Activated CD8-positive, alpha-beta memory T cell treated with anti-CD3 and anti-CD28 coated beads for 1 hour (primary cell): Measurements from ENCODE around the gene SF1.
A peak's percentile ranks its signal among the peaks of the same experiment; 100 is the strongest.

Source experiments
- DNase-seq, 2 donors: peaks; one replicate each; pipeline ENCODE4 v3.0.0-alpha.2; 2020; ENCODE audit warnings: low read depth in 1 of 2; ENCODE audit errors: extremely low read depth in 1 of 2

SF1 gene

DNA sequence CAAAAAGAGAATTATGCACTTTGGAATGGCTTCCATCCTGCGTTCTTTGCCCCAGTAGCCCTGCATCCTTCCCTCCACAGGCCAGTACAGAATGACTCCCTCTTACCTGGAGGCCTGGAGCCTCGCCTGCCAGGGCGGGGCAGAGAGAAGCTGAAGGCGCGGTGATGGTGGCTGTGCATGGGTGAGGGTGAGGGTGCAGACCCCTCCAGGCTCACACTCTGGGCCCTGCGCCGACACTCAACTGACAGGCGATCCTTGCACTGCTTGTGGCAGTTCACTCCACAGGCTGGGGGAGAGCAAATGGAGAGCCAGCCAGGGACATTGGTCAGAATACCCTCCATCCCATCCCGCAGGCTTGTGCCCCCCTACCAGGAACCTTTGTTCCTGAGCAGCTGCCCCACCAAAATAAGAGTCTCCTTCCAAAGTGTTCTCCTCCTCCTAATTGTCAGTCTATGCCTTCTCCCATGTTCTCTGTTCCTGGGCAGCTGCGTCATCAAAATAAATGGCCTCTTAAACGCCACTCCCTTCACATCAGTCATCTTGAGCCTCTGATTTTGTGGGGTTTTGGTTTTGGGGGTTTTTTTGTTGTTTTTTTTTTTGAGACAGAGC lies 49.5 kb downstream of the SF1 start:
- no peak for DNase-seq

DNA sequence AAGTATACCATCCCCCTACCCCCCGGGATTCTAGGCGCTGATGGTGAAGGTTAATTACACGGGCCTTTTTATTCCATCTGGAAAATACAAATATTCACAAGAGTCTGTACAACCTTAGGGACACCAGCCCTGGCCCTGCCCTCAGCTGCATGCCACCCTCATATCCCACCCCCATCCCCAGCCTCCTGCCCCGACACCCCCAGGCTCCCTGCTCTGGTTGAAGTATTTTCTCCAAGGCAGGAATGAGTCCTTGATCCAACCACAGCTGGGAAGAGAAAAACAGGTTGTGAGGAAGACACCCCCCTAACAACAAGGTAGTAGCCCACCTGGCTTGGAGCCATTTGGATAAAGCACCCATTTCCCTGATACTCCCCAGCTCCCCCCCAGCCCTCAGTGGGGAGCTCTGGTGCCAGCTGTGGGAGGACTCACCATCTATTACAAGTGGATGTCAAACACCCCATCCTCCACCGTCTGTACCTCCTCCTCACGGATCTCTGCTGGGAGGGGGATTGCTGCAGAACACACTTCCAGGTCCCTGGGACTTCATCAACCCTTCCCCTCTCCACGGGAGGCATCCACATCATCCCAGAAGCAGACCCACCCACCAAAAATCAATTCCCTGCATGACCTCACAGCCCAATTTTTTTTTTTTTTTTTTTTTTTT lies 51.3 kb downstream of the SF1 start:
- DNase-seq = no peak

DNA sequence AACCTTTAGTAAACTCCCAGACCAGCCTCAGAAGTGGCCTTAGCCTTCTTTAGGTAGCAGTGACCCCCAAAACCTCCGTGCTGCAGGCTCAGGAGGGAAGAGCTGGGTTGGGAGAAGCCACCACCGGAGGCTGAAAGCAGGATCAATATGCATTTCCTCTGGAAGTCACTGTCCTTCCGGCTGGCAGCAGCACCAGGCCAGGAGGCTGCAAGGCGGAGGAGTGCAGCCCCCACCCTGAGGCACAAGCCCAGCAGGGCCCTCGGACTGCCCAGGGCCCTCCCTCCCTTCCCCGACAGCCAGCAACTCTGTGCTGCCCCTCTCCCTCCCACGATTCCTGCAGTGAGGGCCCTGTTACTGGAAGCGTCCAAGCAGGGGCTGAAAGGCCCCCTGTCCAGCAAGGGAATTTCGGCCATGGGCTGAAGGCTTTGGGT lies 52.1 kb downstream of the SF1 start:
- no peak for DNase-seq

DNA sequence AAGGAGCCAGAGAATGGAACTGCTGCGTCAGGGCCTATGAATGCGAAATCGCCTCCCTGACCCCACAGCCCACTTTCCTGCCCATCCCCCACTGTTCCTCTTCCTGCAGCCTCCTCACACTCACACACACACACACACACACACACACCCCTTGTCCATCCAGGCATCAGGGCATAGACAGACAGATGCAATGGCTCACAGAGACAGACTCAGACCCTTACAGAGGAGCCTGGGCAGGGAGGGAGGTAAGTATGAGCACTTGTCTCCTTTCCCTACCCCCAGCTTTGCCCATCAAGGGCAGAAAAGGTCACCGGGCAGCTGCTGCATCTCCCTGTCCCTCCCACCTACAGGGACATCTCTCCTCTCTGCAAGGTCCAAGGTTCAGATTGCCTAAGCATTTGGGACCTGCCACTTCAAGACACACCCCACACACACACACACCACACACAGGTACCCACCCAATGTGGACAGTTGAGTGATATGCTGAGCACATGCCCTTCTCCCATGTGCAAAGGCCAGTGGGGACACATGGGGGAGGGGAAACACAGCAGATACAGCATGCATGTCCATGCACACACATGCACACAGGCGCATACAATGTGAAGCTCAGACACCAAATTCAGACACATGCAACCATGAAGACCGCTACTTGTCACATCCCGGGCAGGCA lies 53.3 kb downstream of the SF1 start:
- DNase-seq = no peak

DNA sequence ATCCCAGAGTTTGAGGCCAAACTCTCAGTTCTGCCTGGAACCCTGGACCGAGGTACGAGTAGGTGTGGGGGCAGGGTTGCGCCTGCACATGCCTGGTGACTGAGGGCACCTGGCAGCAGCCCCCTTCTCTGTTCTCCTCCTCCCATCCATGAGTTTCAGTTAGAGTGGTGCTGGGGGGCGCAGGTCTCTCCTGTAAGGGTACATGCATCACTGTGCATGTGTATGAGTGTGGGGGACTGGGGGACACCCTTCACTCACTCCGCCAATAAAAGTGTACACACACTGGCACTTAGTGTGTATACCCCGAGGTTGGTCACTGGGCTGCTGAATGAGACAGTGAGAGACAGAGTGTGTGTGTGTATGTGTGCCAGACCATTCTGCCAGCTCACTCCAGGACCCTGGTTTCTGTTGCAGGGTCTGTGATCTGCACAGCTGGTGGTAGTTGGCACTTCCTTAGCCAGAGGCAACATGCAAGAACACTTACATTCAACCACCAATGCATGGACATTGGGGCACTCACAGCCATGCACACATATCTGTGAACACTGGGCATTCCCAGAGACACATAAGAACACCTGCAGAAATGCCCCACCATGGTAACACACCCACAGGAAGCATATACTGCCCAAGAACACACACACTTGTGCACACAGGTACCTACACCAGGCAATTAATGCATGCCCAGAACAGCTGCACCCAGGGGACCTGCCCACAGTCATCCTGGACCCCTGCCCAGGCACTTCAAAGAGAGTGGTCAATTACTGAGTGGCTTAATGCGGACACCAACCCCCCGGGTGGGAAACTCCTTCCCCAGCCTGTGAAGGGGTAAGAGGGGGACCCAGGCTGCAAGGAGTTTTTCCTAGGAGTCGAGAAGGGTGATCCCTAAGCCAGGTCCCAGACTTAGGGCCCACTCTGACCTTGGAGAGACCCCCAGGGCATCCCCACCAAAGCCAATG lies 54.2 kb downstream of the SF1 start:
- no peak for DNase-seq

DNA sequence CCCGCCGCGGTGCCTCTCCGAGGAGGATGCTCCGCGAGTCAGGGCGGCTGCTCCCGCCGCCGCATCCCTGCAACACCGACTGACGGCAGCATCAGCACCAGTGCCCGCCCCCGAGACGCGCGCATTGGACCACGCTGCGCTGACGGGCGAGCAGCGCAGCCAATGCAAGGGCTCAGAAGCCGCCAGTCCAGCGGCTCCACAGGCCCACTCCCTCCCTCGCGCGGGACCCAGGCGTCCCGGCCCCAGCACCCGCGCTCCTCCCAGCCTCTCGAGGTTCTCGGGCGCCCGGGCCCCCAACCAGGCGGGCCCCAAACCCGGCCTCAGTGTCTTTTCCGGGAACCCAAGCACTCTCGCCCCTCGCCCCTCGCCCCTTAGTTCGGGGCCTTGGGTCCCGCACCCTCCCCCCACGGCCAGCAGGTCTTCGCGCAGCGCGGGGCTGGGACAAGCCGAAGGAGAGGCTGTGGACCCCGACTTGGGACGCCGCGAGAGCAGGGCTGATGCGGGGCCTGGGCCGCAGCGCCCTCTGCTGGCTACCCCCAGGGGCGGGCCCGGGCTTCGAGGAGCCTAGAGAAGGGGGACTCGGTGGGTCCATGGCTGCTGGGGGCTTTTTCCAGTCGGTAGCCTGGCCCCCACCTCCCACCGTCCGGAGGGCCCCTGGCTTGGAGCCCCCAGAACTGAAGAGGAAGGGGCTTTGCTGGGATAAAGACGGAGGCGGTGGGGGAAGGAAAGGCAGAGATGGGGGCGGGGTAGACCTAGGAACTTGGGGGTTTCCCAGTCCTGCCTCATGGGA lies 55.0 kb downstream of the SF1 start, which contains the start of gene NRXN2:
TSS of gene NRXN2 (minus strand) at position 81 of the 790 bp plus-strand sequence. CDS start 9,498 bp downstream, outside the sequence.
- peak in 1 of 2 donors; percentile 72 for DNase-seq

DNA sequence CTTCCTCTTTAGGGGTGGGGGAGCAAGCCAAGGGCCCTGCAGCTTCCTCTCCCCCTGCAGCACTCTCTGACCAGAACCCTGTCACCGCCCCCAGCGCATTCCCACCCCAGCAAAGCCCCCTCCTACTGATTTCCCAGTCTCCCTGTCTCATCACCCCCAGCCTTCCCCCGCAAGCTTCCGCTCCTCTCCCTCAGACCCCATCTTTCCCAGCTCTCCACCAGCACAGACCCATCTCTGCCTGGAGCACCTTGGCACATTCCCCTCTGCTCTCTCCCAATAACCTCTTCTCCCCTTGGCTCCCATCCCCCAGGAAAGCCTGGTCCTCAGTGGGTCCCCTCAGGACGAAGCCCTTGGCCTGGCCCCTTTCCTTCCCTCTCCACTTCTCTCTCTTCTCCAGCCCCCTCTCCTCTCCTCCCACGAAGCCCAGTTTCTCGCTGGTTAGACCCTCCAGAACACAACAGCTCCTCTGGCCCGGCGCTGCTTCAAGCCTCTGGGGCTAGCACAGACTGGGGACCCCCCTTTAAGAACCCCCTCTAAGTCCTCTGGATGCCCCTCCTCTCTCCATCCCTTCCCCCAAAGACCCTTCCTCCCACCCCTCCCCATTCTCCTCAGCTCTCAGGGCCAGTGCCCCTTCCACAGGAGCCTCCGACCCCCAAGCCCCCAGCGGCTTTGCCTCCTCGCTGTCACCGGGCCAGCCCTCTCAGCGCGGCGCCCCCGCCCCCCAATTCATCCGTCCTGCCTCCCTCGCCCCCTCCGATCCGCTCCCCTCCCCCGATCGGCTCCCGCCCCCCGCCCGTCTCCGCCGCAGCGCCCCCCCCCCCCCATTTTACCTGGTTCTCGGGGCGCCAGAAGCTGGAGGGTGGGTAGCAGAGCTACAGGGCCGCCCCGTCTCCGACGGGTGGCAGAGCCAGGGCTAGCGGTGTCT lies 55.9 kb downstream of the SF1 start:
- no peak for DNase-seq

DNA sequence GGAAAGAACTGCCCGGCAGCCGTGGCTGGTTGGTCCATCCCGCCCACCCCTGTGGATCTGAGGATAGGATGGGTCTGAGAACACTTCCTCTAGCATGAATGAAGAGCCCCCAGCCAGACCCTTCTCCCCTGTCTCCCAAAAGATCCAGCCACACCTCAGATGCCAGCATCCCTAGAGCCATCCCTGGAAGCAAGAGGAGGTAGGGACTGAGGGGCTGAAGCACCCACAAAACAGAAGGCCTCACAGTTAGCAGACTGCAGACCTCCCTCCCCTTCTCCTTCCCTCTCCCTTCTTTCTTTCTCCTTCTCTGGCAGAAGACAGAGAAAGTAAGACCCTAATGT lies 57.0 kb downstream of the SF1 start:
- no peak for DNase-seq

DNA sequence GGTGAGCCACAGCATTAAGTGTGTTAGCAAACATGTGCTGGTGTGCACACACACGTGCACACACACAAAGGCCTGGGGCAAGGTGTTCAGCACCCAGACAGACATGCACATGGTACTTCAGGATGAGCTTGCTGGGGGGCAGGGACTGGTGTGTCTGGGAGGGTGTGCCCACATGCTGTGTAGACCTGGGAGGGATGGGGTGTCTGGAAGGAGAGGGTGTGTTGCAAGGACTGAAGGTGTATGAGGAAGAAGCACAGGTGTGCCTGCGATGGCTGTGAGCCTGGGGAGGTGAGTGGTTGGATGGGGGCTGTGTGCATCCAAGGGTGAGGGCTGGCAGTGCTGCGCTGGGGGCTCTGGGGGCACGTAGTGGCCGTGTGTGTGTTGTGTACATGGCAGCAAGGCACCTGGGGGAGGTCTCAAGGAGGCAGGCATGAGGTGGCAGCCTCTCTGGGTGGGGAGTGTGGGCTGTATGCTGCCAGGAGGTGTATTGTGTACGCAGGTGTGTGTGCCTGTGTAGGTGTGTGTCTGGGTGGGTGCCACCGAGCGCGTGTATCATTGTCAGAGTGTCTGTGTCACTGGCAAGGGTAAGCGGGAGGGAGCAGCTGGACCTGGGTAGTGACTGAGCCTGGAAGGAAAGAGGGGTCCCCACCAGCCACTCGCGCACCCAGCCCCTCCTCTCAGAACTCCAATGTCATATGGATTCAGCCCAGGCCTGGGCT lies 57.5 kb downstream of the SF1 start:
- DNase-seq = no peak

DNA sequence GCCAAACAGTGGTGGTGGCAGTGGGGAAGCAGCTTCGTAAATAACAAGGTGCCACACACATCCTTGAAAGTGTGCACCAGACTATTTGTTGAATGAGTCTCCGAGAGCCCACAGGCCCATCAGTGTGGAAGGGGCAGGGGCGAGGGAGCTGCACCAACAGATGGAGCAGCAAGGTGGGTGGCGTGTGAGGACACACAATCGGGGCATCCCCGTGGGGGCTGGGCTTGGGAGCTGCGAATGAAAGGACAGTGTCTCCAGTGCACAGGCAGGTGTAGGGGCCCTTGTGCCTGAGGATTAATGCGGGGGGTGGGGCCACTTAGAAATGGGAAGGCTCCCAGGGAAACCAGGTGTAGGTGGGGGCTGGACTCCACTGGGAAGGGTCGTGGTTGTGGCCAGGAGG lies 58.2 kb downstream of the SF1 start:
- no peak for DNase-seq

DNA sequence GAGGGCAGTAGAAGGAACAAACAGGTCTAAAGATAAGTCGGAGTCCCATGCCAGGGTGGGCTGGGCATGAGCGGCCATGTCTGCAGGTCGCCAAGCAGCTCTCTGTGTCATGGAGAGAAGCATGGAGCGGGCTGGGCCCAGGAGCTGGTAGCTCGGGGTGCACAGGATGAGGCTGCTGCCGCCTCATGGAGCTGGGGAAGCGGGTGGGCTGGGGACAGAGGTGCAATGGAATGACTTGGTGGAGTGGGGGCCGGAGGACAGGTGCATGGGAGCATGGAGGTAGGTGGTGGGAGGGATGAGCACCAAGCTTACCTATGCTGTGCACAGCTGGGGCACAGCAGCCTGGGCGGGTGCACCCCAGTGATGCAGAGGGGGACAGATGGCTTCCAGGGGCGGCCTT lies 58.9 kb downstream of the SF1 start:
- DNase-seq = no peak

DNA sequence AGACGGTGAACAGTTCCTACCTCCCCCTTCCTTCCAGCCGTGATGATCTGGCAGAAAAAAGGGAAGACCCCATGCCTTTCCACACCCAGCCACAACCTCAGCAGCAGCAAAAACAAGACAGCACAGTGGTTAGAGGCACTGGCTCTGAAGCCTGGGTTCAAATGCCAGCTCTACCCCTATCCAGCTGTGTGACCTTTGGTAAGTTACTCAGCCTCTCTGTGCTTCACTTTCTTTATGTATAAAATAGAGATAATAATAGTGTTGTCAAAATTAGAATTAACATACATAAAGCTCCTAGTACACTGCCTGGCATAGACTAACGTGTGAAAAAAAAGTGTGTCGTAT lies 59.6 kb downstream of the SF1 start:
- no peak for DNase-seq

DNA sequence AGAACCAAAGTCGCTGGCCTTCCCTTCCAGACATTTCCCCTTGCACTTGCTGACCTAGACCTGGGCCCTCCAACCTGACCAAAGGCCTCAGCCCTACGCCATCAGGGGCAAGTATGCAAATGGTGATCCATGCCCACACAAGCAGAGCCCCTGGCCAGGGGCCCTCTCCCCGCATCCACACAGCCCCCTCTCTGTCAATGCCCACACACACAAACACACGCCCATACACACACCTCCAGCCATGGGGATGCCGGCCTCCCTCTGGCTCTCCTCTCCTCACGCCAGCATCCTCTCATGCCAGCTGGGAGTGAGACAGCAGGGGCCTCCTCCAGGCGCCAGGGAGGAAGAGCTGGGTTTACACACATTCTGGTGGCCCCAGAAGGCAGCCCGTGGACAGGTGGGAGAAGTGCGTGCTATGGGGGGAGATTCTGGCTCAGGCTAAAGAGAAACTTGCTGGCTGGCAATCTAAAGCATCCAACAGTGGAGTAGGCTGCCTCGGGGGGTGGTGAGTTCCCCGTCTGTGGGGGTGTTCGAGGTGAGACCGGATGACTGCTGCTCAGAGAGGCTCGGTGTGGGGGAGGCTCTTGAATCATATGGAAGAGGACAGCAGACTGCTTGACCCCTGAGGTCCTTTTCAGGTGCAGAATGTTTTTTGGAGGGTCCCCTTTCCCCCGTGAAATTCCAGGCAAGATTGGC lies 60.1 kb downstream of the SF1 start:
- DNase-seq = no peak

DNA sequence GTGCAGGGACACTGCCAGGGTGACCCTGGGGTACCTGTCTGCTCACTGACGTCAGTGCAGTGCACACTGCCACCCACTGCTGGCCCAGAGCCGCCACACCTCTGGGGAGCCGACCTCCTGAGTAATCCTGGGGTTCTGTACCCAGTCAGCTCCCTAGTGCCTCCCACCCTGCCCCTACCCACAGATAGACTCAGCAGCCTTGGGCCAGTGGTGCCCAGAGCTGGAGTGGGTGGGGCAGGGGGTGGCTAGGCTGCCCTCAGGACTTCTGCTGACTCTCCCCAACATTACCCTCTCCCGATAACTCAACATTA lies 61.1 kb downstream of the SF1 start:
- DNase-seq = no peak

DNA sequence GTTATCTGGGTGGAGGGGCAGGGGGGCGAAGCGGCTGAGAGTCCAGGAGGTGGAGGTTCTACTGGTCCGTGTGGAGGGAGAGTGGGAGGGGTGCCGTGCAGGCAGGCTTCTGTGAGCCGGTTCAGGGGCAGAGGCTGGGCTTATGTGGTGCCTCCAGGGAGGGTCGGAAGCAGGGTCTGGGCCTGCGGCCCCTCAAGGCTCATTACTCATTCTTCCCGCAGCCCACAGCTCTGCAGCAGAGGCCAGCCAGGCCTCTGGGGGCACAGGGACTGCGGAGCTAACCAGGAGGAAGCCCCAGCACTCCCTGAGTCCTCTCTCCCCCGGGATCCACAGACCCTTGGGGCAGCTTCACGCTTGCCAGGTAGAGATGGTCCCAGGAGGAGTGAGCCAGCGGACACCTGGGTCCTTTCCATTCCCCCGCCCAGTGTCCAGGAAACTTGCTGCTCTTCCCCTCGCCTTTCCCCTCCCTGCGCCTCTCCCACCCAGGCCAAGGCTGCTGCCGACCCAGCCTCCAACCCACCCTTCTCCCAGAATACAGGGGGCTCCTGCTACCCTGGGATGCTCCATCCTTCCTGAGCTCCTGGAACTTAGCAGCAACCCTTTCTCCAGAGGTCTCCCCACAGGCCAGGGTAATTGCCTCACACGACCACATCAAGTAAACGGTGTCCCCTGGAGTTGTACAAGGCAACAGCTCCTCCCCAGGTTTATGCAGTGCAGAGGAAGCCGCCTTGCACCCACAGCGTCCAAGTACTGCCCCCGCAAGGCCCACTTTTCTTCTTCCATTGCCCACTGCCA lies 61.7 kb downstream of the SF1 start:
- no peak for DNase-seq

DNA sequence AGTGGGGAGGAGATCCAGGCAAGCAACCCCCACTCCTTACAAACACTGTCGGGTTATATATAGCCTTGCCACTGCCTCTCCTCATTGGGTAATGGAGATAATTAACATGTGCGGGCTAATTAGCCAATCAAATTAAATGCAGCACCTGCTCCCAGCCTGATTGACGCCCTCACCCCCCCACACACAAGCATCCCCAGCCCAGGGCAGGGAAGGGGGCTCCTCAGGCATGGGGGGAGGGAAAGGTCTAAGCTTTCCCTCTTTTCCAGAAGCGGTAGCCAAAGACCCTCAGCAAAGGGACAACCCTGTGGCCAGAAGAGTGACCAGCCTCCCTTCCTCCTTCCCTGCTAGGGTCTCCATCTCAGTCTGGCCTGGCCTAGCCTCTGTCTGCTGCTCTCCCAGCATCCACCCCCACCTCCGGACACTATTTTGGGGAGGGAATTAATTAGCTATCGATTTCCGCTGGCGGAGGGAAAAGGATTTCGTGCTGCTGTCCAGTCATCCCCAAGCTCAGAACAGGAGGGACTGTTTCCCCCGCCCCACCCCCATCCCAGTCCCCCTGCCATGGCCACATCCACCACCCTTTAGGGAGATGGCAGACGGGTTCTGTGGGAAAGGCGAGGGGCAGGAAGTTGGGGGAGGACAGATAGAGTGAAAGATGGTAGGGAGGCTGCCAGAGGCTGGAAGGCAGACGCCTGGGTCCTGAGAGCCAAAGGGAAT lies 62.4 kb downstream of the SF1 start:
- no peak for DNase-seq

DNA sequence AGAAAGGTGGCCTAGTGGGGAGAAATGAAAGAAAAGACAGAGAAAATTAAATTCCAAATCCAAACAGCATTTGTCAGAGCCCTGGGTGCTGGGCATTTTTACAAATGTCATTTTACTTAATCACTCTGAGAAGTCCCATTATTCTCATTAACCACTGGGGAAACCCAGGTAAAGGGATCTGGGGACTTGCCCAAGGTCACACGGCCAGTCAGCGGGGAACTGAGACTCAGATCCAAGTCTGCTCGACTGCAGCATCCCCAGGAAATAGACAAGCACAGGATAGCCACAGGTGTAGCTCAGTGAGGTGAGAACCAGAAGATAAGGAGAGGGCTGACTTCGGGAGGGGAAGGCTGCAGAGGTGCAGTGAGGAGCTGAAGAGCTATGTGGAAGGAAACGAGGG lies 63.2 kb downstream of the SF1 start:
- no peak for DNase-seq
